ENCODE data around the gene TCTN2.

TCTN2 gene

GRCh38 chr12:123657211-123657610 lies 13.7 kb upstream of the TCTN2 start:
- no peak overlapping the region for H3K4me3 ChIP-seq (ENCODE audit: low read length)
- H3K36me3 ChIP-seq (ENCODE audit: insufficient read depth, low read depth, low read length), result peaks cover 64% of the 10 kb centered on the region
- H3K4me1 ChIP-seq (ENCODE audit: insufficient read depth, low read length), result no peaks in the 10 kb centered on the region
- no peak overlapping the region for H3K27ac ChIP-seq (ENCODE audit: low read length)
- H3K27me3 ChIP-seq (ENCODE audit: insufficient read depth, low read length), result no peaks in the 10 kb centered on the region
- no peak overlapping the region for H3K9ac ChIP-seq (ENCODE audit: low read depth, low read length)
- no peaks in the 10 kb centered on the region for H3K9me3 ChIP-seq (ENCODE audit: insufficient read depth, low read depth, low read length)

- peaks cover 44% of the 10 kb centered on the region for H3K36me3 ChIP-seq (ENCODE audit: insufficient read depth, low read depth, low read length)
- no peak overlapping the region for H3K27ac ChIP-seq (ENCODE audit: low read length)
- H3K4me3 ChIP-seq (ENCODE audit: low read length), result no peak overlapping the region
- H3K27me3 ChIP-seq (ENCODE audit: insufficient read depth, low read length), result no peaks in the 10 kb centered on the region
- H3K9me3 ChIP-seq (ENCODE audit: insufficient read depth, low read depth, low read length), result no peaks in the 10 kb centered on the region
- no peak overlapping the region for H3K9ac ChIP-seq (ENCODE audit: low read depth, low read length)
- no peaks in the 10 kb centered on the region for H3K4me1 ChIP-seq (ENCODE audit: insufficient read depth, low read length)
Measured at GRCh38 chr12:123659996-123660727, 10.8 kb upstream of the TCTN2 start.

- no peak overlapping the region for H3K27ac ChIP-seq (ENCODE audit: low read length)
- no peak overlapping the region for H3K9ac ChIP-seq (ENCODE audit: low read depth, low read length)
- no peaks in the 10 kb centered on the region for H3K4me1 ChIP-seq (ENCODE audit: insufficient read depth, low read length)
- peaks cover 4% of the 10 kb centered on the region; the same call in 1 of the 2 replicates for H3K36me3 ChIP-seq (ENCODE audit: insufficient read depth, low read depth, low read length)
- no peak overlapping the region for H3K4me3 ChIP-seq (ENCODE audit: low read length)
- H3K9me3 ChIP-seq (ENCODE audit: insufficient read depth, low read depth, low read length), result no peaks in the 10 kb centered on the region
- H3K27me3 ChIP-seq (ENCODE audit: insufficient read depth, low read length), result no peaks in the 10 kb centered on the region
Measured at GRCh38 chr12:123667771-123668170, 3.1 kb upstream of the TCTN2 start.

- no peak overlapping the region for H3K9ac ChIP-seq (ENCODE audit: low read depth, low read length)
Measured at GRCh38 chr12:123671876-123672275, 963 bp downstream of the TCTN2 start.

GRCh38 chr12:123675436-123675835 lies 4.5 kb downstream of the TCTN2 start:
- H3K4me3 ChIP-seq (ENCODE audit: low read length), result no peak overlapping the region
- no peaks in the 10 kb centered on the region for H3K9me3 ChIP-seq (ENCODE audit: insufficient read depth, low read depth, low read length)
- 0 out of 2 replicates have a peak, but pooled peaks cover 5% of the 10 kb centered on the region for H3K36me3 ChIP-seq (ENCODE audit: insufficient read depth, low read depth, low read length)
- H3K9ac ChIP-seq (ENCODE audit: low read depth, low read length), result no peak overlapping the region
- no peak overlapping the region for H3K27ac ChIP-seq (ENCODE audit: low read length)
- no peaks in the 10 kb centered on the region for H3K4me1 ChIP-seq (ENCODE audit: insufficient read depth, low read length)
- H3K27me3 ChIP-seq (ENCODE audit: insufficient read depth, low read length), result no peaks in the 10 kb centered on the region

More at GRCh38 chr12:123671876-123672275, 963 bp downstream of the TCTN2 start:
- Histone ChIP-seq H3K27me3 (ENCODE audit: insufficient read depth, low read length) (no peaks in the 10 kb centered on the region), H3K9me3 (ENCODE audit: insufficient read depth, low read depth, low read length) (no peaks in the 10 kb centered on the region), H3K27ac (ENCODE audit: low read length) (no peak overlapping the region), H3K36me3 (ENCODE audit: insufficient read depth, low read depth, low read length) (no peaks in the 10 kb centered on the region), H3K4me3 (ENCODE audit: low read length) (peak overlapping the region; percentile 75), H3K4me1 (ENCODE audit: insufficient read depth, low read length) (no peaks in the 10 kb centered on the region)

GRCh38 chr12:123676616-123677320 lies 5.9 kb downstream of the TCTN2 start:
- no peak overlapping the region for H3K4me3 ChIP-seq (ENCODE audit: low read length)
- no peaks in the 10 kb centered on the region for H3K9me3 ChIP-seq (ENCODE audit: insufficient read depth, low read depth, low read length)
- no peaks in the 10 kb centered on the region for H3K4me1 ChIP-seq (ENCODE audit: insufficient read depth, low read length)
- no peak overlapping the region for H3K27ac ChIP-seq (ENCODE audit: low read length)
- H3K9ac ChIP-seq (ENCODE audit: low read depth, low read length), result no peak overlapping the region
- 0 out of 2 replicates have a peak, but pooled peaks cover 5% of the 10 kb centered on the region for H3K36me3 ChIP-seq (ENCODE audit: insufficient read depth, low read depth, low read length)
- H3K27me3 ChIP-seq (ENCODE audit: insufficient read depth, low read length), result no peaks in the 10 kb centered on the region

- H3K9me3 ChIP-seq (ENCODE audit: insufficient read depth, low read depth, low read length), result no peaks in the 10 kb centered on the region
Measured at GRCh38 chr12:123678981-123679380, 8.1 kb downstream of the TCTN2 start.

GRCh38 chr12:123681605-123682004 lies 10.7 kb downstream of the TCTN2 start:
- Histone ChIP-seq H3K9me3 (ENCODE audit: insufficient read depth, low read depth, low read length) (no peaks in the 10 kb centered on the region), H3K27me3 (ENCODE audit: insufficient read depth, low read length) (no peaks in the 10 kb centered on the region), H3K27ac (ENCODE audit: low read length) (no peak overlapping the region), H3K36me3 (ENCODE audit: insufficient read depth, low read depth, low read length) (0 out of 2 replicates have a peak, but pooled peaks cover 5% of the 10 kb centered on the region), H3K4me1 (ENCODE audit: insufficient read depth, low read length) (no peaks in the 10 kb centered on the region), H3K9ac (ENCODE audit: low read depth, low read length) (no peak overlapping the region), H3K4me3 (ENCODE audit: low read length) (no peak overlapping the region)

More at GRCh38 chr12:123678981-123679380, 8.1 kb downstream of the TCTN2 start:
- no peak overlapping the region for H3K4me3 ChIP-seq (ENCODE audit: low read length)
- no peaks in the 10 kb centered on the region for H3K4me1 ChIP-seq (ENCODE audit: insufficient read depth, low read length)
- no peaks in the 10 kb centered on the region for H3K27me3 ChIP-seq (ENCODE audit: insufficient read depth, low read length)
- H3K27ac ChIP-seq (ENCODE audit: low read length), result no peak overlapping the region
- H3K36me3 ChIP-seq (ENCODE audit: insufficient read depth, low read depth, low read length), result 0 out of 2 replicates have a peak, but pooled peaks cover 5% of the 10 kb centered on the region
- H3K9ac ChIP-seq (ENCODE audit: low read depth, low read length), result no peak overlapping the region

- no peaks in the 10 kb centered on the region for H3K4me1 ChIP-seq (ENCODE audit: insufficient read depth, low read length)
- H3K36me3 ChIP-seq (ENCODE audit: insufficient read depth, low read depth, low read length), result 0 out of 2 replicates have a peak, but pooled peaks cover 5% of the 10 kb centered on the region
- H3K9ac ChIP-seq (ENCODE audit: low read depth, low read length), result no peak overlapping the region
- no peaks in the 10 kb centered on the region for H3K27me3 ChIP-seq (ENCODE audit: insufficient read depth, low read length)
- no peak overlapping the region for H3K4me3 ChIP-seq (ENCODE audit: low read length)
- no peak overlapping the region for H3K27ac ChIP-seq (ENCODE audit: low read length)
- no peaks in the 10 kb centered on the region for H3K9me3 ChIP-seq (ENCODE audit: insufficient read depth, low read depth, low read length)
Measured at GRCh38 chr12:123683964-123684363, 13.1 kb downstream of the TCTN2 start.

GRCh38 chr12:123686636-123687190 lies 15.8 kb downstream of the TCTN2 start:
- Histone ChIP-seq H3K9ac (ENCODE audit: low read depth, low read length) (no peak overlapping the region), H3K27me3 (ENCODE audit: insufficient read depth, low read length) (no peaks in the 10 kb centered on the region), H3K4me3 (ENCODE audit: low read length) (no peak overlapping the region), H3K9me3 (ENCODE audit: insufficient read depth, low read depth, low read length) (no peaks in the 10 kb centered on the region), H3K27ac (ENCODE audit: low read length) (no peak overlapping the region), H3K4me1 (ENCODE audit: insufficient read depth, low read length) (no peaks in the 10 kb centered on the region), H3K36me3 (ENCODE audit: insufficient read depth, low read depth, low read length) (peaks cover 3% of the 10 kb centered on the region; the same call in 1 of the 2 replicates)

GRCh38 chr12:123690191-123690840 lies 19.4 kb downstream of the TCTN2 start:
- H3K9me3 ChIP-seq (ENCODE audit: insufficient read depth, low read depth, low read length), result no peaks in the 10 kb centered on the region
- no peaks in the 10 kb centered on the region for H3K27me3 ChIP-seq (ENCODE audit: insufficient read depth, low read length)
- peaks cover 3% of the 10 kb centered on the region; the same call in 1 of the 2 replicates for H3K36me3 ChIP-seq (ENCODE audit: insufficient read depth, low read depth, low read length)
- no peak overlapping the region for H3K9ac ChIP-seq (ENCODE audit: low read depth, low read length)
- H3K4me1 ChIP-seq (ENCODE audit: insufficient read depth, low read length), result no peaks in the 10 kb centered on the region
- no peak overlapping the region for H3K27ac ChIP-seq (ENCODE audit: low read length)
- no peak overlapping the region for H3K4me3 ChIP-seq (ENCODE audit: low read length)

Measured in iPS-20b (cell line).